COLO668 (cell line): ENCODE results near the gene RAB1A.
"Not testable (repeated sequence)": the region's sequence is repeated elsewhere in the genome, so short reads cannot be mapped to it uniquely, and the experiment has no call there.

ENCODE experiments used
- DNase-seq: peaks from one replicate; lab custom pipeline; 2025; ENCODE audit not compliant: unreplicated experiment; lab: John Stamatoyannopoulos, UW

The RAB1A gene

GRCh38 chr2:65136253-65136652, 6.3 kb upstream of the RAB1A start:
- no peak for DNase-seq

GRCh38 chr2:65134158-65134557, 4.3 kb upstream of the RAB1A start:
- no peak for DNase-seq

GRCh38 chr2:65133626-65134025, 3.7 kb upstream of the RAB1A start:
- DNase-seq: no peak

- not testable (repeated sequence) for DNase-seq
These were observed 3.0 kb upstream of the RAB1A start for GRCh38 chr2:65132930-65133329.

- DNase-seq: no peak
These were observed 814 bp upstream of the RAB1A start for GRCh38 chr2:65130664-65131175.

GRCh38 chr2:65129286-65129825, 550 bp downstream of the RAB1A start:
- peak; percentile 38 for DNase-seq

- DNase-seq: no peak
These were observed 1.4 kb downstream of the RAB1A start for GRCh38 chr2:65128297-65129190.

- DNase-seq: not testable (repeated sequence)
These were observed 4.4 kb downstream of the RAB1A start for GRCh38 chr2:65125457-65125856.

GRCh38 chr2:65122313-65122712, 7.6 kb downstream of the RAB1A start:
- no peak for DNase-seq

- DNase-seq: no peak
These were observed 8.8 kb downstream of the RAB1A start for GRCh38 chr2:65120990-65121693.

- no peak for DNase-seq
These were observed 13.3 kb downstream of the RAB1A start for GRCh38 chr2:65116645-65117044.

GRCh38 chr2:65114921-65115320, 15.0 kb downstream of the RAB1A start:
- no peak for DNase-seq

GRCh38 chr2:65113816-65114215, 16.1 kb downstream of the RAB1A start:
- DNase-seq: no peak

- no peak for DNase-seq
These were observed 16.7 kb downstream of the RAB1A start for GRCh38 chr2:65113229-65113628.

- DNase-seq: no peak
These were observed 17.3 kb downstream of the RAB1A start for GRCh38 chr2:65112633-65113032.

- no peak for DNase-seq
These were observed 21.1 kb downstream of the RAB1A start for GRCh38 chr2:65108780-65109179.

GRCh38 chr2:65107530-65107929, 22.4 kb downstream of the RAB1A start:
- DNase-seq: no peak

GRCh38 chr2:65103013-65103715, 26.7 kb downstream of the RAB1A start:
- DNase-seq: no peak

- DNase-seq: no peak
These were observed 28.8 kb downstream of the RAB1A start for GRCh38 chr2:65101071-65101470.

GRCh38 chr2:65098741-65099140, 31.2 kb downstream of the RAB1A start:
- DNase-seq: no peak

- no peak for DNase-seq
These were observed 32.1 kb downstream of the RAB1A start for GRCh38 chr2:65097844-65098243.
